ENCODE data around the gene CD81. TPM values are rescaled to one million over a fixed set of nuclear protein-coding genes. Genes with fewer than 3 reads are reported as not detected.

The CD81 gene
- total and polyA plus RNA-seq, 8 donors: 595 to 754 (median 652) TPM

DNA sequence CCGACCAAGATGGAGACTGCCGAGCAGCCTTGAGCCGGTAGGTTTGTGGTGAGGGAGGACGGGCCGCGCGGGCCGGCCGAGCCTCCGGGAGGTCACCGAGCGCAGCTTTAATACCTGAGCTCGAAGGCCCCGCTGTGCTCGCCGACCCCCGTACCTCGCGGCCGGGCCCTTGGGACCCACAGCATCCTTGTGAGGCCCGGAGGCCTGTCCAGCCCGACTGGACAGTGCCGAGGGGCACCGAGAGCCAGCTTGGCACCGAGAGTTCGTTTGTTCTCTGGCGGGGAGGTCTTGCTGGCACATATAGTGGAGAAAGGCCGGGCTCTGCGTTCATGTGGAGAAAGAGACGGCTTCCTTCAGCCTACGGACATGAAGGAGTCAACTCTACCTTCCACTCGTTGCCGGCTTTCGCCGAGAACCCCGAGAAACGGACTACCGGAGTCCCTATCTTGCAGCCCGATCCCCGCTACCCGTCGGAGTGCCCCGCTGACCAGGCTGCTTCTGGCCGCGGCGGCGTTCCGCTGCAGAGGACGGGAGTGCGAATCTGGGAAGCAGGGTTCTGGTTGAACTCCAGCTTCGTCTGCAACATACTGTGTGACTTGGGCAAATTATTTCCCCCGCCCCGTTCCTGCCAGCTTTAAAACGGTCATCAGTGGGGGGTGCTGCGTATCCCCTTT lies 23.8 kb downstream of the CD81 start:
- H3K4me1 ChIP-seq: peaks cover 16 to 31% of the 10 kb centered on the region in 2 donors
- H3K9me3 ChIP-seq: no peaks in the 10 kb centered on the region
- ATAC-seq (peak; percentile 1), DNase-seq (no peak)
- peak overlapping the region; percentile 80 to 97 for H3K27ac ChIP-seq
- intact Hi-C loops (cut with DNase I): no loop called here
- H3K27me3 ChIP-seq: no peaks in the 10 kb centered on the region
- peaks cover 0 to 56% of the 10 kb centered on the region in 2 donors for H3K36me3 ChIP-seq
- H3K4me3 ChIP-seq: peak overlapping the region; percentile 98 to 99
- TF ChIP-seq, protein P1, sequence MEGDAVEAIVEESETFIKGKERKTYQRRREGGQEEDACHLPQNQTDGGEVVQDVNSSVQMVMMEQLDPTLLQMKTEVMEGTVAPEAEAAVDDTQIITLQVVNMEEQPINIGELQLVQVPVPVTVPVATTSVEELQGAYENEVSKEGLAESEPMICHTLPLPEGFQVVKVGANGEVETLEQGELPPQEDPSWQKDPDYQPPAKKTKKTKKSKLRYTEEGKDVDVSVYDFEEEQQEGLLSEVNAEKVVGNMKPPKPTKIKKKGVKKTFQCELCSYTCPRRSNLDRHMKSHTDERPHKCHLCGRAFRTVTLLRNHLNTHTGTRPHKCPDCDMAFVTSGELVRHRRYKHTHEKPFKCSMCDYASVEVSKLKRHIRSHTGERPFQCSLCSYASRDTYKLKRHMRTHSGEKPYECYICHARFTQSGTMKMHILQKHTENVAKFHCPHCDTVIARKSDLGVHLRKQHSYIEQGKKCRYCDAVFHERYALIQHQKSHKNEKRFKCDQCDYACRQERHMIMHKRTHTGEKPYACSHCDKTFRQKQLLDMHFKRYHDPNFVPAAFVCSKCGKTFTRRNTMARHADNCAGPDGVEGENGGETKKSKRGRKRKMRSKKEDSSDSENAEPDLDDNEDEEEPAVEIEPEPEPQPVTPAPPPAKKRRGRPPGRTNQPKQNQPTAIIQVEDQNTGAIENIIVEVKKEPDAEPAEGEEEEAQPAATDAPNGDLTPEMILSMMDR (IDR thresholded peaks at IDR 0.05): no peak

DNA sequence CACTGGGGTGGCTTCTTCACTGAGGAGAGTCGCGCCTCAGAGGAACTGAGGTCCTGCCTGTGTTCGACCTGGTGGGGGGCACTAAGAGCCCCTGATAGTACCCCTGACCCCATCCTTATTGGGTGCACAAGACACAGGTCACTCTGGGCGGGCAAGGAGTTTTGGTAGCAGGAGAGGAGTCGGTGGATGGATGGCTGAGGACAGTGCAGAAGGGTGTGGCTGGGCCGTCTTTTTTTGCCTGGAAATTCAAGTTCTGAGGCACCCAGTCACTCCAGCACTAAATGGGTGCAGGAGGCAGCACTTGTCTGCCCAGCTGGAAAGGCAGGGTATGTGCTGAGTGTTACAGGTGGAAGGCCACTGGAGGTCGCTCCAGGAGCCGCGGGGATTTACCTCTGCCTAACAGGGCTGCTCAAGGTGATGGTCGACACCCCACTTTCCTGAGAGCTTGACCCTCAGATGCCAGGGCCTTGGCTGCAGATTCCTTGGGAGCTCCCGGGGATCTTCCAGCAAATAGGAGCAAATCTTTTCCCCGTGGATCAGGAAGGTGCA lies 24.4 kb downstream of the CD81 start:
- peaks cover 0 to 49% of the 10 kb centered on the region in 2 donors for H3K36me3 ChIP-seq
- ATAC-seq (no peak), DNase-seq (no peak)
- H3K27me3 ChIP-seq: no peaks in the 10 kb centered on the region
- peaks cover 16 to 31% of the 10 kb centered on the region in 2 donors for H3K4me1 ChIP-seq
- H3K4me3 ChIP-seq: peak overlapping the region; percentile 98 to 99
- H3K27ac ChIP-seq: peak overlapping the region in 1 of 2 donors; percentile 97
- intact Hi-C loops (cut with DNase I): no loop called here
- TF ChIP-seq, protein P1 (IDR thresholded peaks at IDR 0.05): no peak
- no peaks in the 10 kb centered on the region for H3K9me3 ChIP-seq

DNA sequence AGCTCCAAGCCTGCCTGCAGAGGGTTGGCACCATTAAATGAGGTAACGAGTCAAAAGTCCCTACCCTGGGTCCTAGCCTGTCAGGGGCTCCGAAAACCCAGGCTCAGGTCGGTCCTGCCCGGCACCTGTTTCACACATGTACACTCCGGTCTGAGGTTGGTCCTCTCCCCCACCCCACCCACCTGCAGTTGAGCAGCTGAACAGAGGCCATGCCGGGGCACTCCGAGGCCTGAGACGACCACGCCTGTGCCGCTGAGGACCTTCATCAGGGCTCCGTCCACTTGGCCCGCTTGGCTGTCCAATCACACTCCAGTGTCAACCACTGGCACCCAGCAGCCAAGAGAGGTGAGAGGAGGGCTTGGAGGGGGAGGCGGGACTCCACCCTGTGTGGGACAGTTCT lies 25.0 kb downstream of the CD81 start:
- no peaks in the 10 kb centered on the region for H3K27me3 ChIP-seq
- TF ChIP-seq, protein P1 (IDR thresholded peaks at IDR 0.05): no peak
- H3K4me1 ChIP-seq: peaks cover 16 to 31% of the 10 kb centered on the region in 2 donors
- H3K4me3 ChIP-seq: peak overlapping the region in 1 of 2 donors; percentile 98
- DNase-seq (no peak), ATAC-seq (no peak)
- intact Hi-C loops (cut with DNase I): no loop called here
- H3K27ac ChIP-seq: no peak overlapping the region
- H3K9me3 ChIP-seq: no peaks in the 10 kb centered on the region
- peaks cover 0 to 44% of the 10 kb centered on the region in 2 donors for H3K36me3 ChIP-seq

DNA sequence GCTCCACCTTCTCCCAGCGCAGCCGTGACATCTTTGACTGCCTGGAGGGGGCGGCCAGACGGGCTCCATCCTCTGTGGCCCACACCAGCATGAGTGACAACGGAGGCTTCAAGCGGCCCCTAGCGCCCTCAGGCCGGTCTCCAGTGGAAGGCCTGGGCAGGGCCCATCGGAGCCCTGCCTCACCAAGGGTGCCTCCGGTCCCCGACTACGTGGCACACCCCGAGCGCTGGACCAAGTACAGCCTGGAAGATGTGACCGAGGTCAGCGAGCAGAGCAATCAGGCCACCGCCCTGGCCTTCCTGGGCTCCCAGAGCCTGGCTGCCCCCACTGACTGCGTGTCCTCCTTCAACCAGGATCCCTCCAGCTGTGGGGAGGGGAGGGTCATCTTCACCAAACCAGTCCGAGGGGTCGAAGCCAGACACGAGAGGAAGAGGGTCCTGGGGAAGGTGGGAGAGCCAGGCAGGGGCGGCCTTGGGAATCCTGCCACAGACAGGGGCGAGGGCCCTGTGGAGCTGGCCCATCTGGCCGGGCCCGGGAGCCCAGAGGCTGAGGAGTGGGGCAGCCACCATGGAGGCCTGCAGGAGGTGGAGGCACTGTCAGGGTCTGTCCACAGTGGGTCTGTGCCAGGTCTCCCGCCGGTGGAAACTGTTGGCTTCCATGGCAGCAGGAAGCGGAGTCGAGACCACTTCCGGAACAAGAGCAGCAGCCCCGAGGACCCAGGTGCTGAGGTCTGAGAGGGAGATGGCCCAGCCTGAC lies 26.0 kb downstream of the CD81 start:
- intact Hi-C loops (cut with DNase I): no loop called here
- Histone ChIP-seq H3K36me3 (peaks cover 0 to 38% of the 10 kb centered on the region in 2 donors), H3K4me1 (peaks cover 16 to 31% of the 10 kb centered on the region in 2 donors), H3K27me3 (no peaks in the 10 kb centered on the region), H3K27ac (no peak overlapping the region), H3K9me3 (no peaks in the 10 kb centered on the region), H3K4me3 (no peak overlapping the region)
- ATAC-seq: no peak
- no peak for DNase-seq
- TF ChIP-seq, protein P1 (IDR thresholded peaks at IDR 0.05): no peak

DNA sequence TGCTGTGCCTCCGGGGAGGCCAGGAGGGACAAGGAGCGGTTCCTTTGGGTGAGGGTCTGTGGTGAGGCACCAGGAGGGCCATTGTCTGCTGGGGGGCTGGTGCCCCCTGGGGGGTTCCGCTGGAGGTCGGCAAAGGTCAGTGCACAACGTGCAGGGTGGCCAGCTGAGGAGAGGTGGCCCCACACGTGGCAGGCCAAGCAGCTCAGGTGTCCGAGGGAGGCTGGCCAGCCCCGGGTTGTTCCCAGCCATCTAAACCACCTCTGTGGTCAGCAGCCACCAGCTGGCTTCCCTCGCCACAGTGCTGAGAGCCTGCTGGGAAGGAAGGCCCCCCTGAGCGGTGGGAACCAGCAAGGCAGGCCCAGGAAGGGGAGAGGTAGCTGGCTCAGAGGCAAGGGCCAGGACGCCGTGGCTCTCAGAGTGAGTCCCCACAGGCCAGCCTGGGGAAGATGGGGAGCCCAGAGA lies 27.7 kb downstream of the CD81 start:
- ATAC-seq (no peak), DNase-seq (no peak)
- no peaks in the 10 kb centered on the region for H3K9me3 ChIP-seq
- no peak overlapping the region for H3K4me3 ChIP-seq
- no peak overlapping the region for H3K27ac ChIP-seq
- H3K36me3 ChIP-seq: peaks cover 0 to 30% of the 10 kb centered on the region in 2 donors
- H3K4me1 ChIP-seq: peaks cover 7 to 17% of the 10 kb centered on the region in 2 donors
- peaks cover 0 to 7% of the 10 kb centered on the region in 2 donors for H3K27me3 ChIP-seq
- TF ChIP-seq, protein P1 (IDR thresholded peaks at IDR 0.05): no peak
- intact Hi-C loops (cut with DNase I): no loop called here
